Memory B cell (primary cell): ENCODE data around the gene ZCWPW1.
"Not testable (repeated sequence)": the region's sequence is repeated elsewhere in the genome, so short reads cannot be mapped to it uniquely, and the experiment has no call there.

Source experiments
- ATAC-seq: fragments of 150-1000 bp; cut with Tn5 transposase; 2 replicates; pipeline ENCODE4 v1.10.0; 2021; ENCODE audit warnings: low read depth, mild to moderate bottlenecking, moderate library complexity
- DNase-seq, 2 donors: peaks; one replicate each; pipeline ENCODE4 v3.0.0; 2022; ENCODE audit warnings: low spot score in 2 of 2
- H3K27ac Mint-ChIP-seq: one replicate; pipeline ENCODE4 v1.8.0; 2022; ENCODE audit warnings: mild to moderate bottlenecking, moderate library complexity, mixed read lengths
- H3K27me3 Mint-ChIP-seq: one replicate; pipeline ENCODE4 v1.8.0; 2022; ENCODE audit warnings: mixed read lengths
- H3K36me3 Mint-ChIP-seq: one replicate; pipeline ENCODE4 v1.8.0; 2022; ENCODE audit warnings: mild to moderate bottlenecking, mixed read lengths
- H3K4me1 Mint-ChIP-seq: one replicate; pipeline ENCODE4 v1.8.0; 2022; ENCODE audit warnings: mixed read lengths
- H3K4me3 Mint-ChIP-seq: one replicate; pipeline ENCODE4 v1.8.0; 2022; ENCODE audit warnings: mild to moderate bottlenecking, moderate library complexity, mixed read lengths
- H3K9me3 Mint-ChIP-seq: one replicate; pipeline ENCODE4 v1.8.0; 2022; ENCODE audit warnings: mixed read lengths

The ZCWPW1 gene

GRCh38 chr7:100466653-100467605 lies 38.4 kb upstream of the ZCWPW1 start:
- Mint-ChIP-seq H3K4me3 (no peak overlapping the region), H3K27me3 (no peaks in the 10 kb centered on the region), H3K27ac (no peak overlapping the region), H3K4me1 (peaks cover 8% of the 10 kb centered on the region), H3K9me3 (no peaks in the 10 kb centered on the region), H3K36me3 (peaks cover 14% of the 10 kb centered on the region)
- DNase-seq (no peak), ATAC-seq (no peak)

GRCh38 chr7:100465702-100466311 lies 37.3 kb upstream of the ZCWPW1 start:
- DNase-seq: no peak
- Mint-ChIP-seq H3K27me3 (no peaks in the 10 kb centered on the region), H3K36me3 (peaks cover 16% of the 10 kb centered on the region), H3K9me3 (no peaks in the 10 kb centered on the region), H3K4me3 (no peak overlapping the region), H3K4me1 (peaks cover 5% of the 10 kb centered on the region), H3K27ac (no peak overlapping the region)
- ATAC-seq: no peak

DNA sequence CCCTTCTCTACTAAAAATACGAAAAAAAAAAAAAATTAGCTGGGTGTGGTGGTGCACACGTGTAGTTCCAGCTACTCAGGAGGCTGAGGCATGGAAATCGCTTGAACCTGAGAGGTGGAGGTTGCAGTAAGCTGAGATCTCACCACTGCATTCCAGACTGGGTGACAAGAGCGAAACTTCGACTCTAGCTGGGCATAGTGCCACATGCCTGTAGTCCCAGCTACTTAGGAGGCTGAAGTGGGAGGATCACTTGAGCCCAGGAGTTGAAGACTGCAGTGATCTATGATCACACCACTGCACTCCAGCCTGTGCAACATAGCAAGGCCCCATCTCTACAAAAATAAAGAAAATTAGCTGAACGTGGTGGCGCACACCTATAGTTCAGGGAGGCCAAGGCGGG lies 36.8 kb upstream of the ZCWPW1 start:
- H3K27ac Mint-ChIP-seq: no peak overlapping the region
- peaks cover 16% of the 10 kb centered on the region for H3K36me3 Mint-ChIP-seq
- no peak overlapping the region for H3K4me3 Mint-ChIP-seq

GRCh38 chr7:100464791-100465190 lies 36.3 kb upstream of the ZCWPW1 start:
- H3K27me3 Mint-ChIP-seq: no peaks in the 10 kb centered on the region
- H3K4me3 Mint-ChIP-seq: no peak overlapping the region
- no peak overlapping the region for H3K27ac Mint-ChIP-seq
- H3K4me1 Mint-ChIP-seq: peaks cover 5% of the 10 kb centered on the region
- peaks cover 16% of the 10 kb centered on the region for H3K36me3 Mint-ChIP-seq
- ATAC-seq (no peak), DNase-seq (no peak)
- no peaks in the 10 kb centered on the region for H3K9me3 Mint-ChIP-seq

More for the DNA sequence above, 36.8 kb upstream of the ZCWPW1 start:
- ATAC-seq (no peak), DNase-seq (no peak)
- H3K9me3 Mint-ChIP-seq: no peaks in the 10 kb centered on the region
- no peaks in the 10 kb centered on the region for H3K27me3 Mint-ChIP-seq
- H3K4me1 Mint-ChIP-seq: peaks cover 5% of the 10 kb centered on the region

- Mint-ChIP-seq H3K4me1 (peaks cover 5% of the 10 kb centered on the region), H3K4me3 (no peak within 1 kb of the TSS), H3K27me3 (no peaks in the 10 kb centered on the region), H3K36me3 (peaks cover 16% of the 10 kb centered on the region), H3K9me3 (no peaks in the 10 kb centered on the region), H3K27ac (no peak within 1 kb of the TSS)
- DNase-seq: no peak
- no peak for ATAC-seq
Observed at GRCh38 chr7:100464210-100464660, 35.7 kb upstream of the ZCWPW1 start, which contains the start of gene SPACDR. Gene SPACDR, minus strand, starts transcription at chr7:100464260. Its CDS starts 235 bp downstream, at chr7:100464025.

DNA sequence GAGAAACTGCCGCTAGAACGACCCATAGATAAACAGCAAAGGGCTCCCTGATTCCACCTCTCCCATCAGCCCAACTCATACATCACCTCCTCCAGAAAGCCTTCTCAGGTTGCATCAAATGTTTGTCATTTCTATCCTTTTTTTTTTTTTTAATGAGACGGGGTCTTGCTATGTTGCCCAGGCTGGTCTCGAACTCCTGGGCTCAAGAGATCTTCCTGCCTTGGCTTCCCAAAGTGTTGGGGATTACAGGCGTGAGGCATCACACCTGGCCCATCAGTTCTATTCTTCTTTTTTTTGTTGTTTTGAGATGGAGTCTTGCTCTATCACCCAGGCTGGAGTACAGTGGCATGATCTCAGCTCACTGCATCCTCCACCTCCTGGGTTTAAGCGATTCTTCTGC lies 28.5 kb upstream of the ZCWPW1 start:
- no peak overlapping the region for H3K4me3 Mint-ChIP-seq
- no peaks in the 10 kb centered on the region for H3K9me3 Mint-ChIP-seq
- ATAC-seq: no peak
- peaks cover 6% of the 10 kb centered on the region for H3K36me3 Mint-ChIP-seq
- H3K4me1 Mint-ChIP-seq: peaks cover 4% of the 10 kb centered on the region
- no peaks in the 10 kb centered on the region for H3K27me3 Mint-ChIP-seq
- H3K27ac Mint-ChIP-seq: no peak overlapping the region
- DNase-seq: no peak

- DNase-seq (no peak), ATAC-seq (no peak)
- H3K4me3 Mint-ChIP-seq: no peak overlapping the region
- peaks cover 4% of the 10 kb centered on the region for H3K4me1 Mint-ChIP-seq
- H3K9me3 Mint-ChIP-seq: no peaks in the 10 kb centered on the region
- no peaks in the 10 kb centered on the region for H3K27me3 Mint-ChIP-seq
- peaks cover 5% of the 10 kb centered on the region for H3K36me3 Mint-ChIP-seq
- H3K27ac Mint-ChIP-seq: no peak overlapping the region
Observed at GRCh38 chr7:100456562-100456961, 28.1 kb upstream of the ZCWPW1 start.

GRCh38 chr7:100455206-100455605 lies 26.7 kb upstream of the ZCWPW1 start:
- no peak overlapping the region for H3K4me3 Mint-ChIP-seq

GRCh38 chr7:100453854-100454253 lies 25.4 kb upstream of the ZCWPW1 start:
- H3K4me1 Mint-ChIP-seq, H3K9me3 Mint-ChIP-seq, H3K27ac Mint-ChIP-seq, H3K27me3 Mint-ChIP-seq, H3K36me3 Mint-ChIP-seq, DNase-seq, H3K4me3 Mint-ChIP-seq, ATAC-seq: not testable (repeated sequence)

More at GRCh38 chr7:100455206-100455605, 26.7 kb upstream of the ZCWPW1 start:
- peaks cover 2% of the 10 kb centered on the region for H3K36me3 Mint-ChIP-seq
- ATAC-seq (no peak), DNase-seq (no peak)
- H3K4me1 Mint-ChIP-seq: peaks cover 8% of the 10 kb centered on the region
- H3K9me3 Mint-ChIP-seq: no peaks in the 10 kb centered on the region
- no peaks in the 10 kb centered on the region for H3K27me3 Mint-ChIP-seq
- H3K27ac Mint-ChIP-seq: no peak overlapping the region

DNA sequence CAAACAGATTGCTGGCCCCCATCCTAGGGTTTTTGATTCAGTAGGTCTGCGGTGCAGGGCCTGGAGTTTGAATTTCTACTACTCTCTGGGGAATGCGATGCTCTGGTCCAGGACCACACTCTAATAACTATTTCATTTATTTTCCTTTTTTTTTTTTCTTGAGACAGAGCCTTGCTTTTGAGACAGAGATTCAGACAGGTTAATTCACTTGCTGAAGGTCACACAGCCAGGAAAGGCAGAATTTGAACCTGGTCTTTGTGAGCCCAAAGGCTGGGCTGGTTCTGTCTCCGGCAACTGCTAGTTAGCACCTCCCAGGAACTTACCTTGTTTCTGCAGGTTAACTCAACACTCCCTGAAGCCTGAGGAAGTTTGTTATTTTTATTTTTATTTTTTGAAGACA lies 24.0 kb upstream of the ZCWPW1 start:
- no peak for ATAC-seq
- Mint-ChIP-seq H3K4me3 (no peak overlapping the region), H3K27me3 (no peaks in the 10 kb centered on the region), H3K9me3 (no peaks in the 10 kb centered on the region), H3K36me3 (no peaks in the 10 kb centered on the region), H3K27ac (no peak overlapping the region), H3K4me1 (peaks cover 8% of the 10 kb centered on the region)
- DNase-seq: no peak

DNA sequence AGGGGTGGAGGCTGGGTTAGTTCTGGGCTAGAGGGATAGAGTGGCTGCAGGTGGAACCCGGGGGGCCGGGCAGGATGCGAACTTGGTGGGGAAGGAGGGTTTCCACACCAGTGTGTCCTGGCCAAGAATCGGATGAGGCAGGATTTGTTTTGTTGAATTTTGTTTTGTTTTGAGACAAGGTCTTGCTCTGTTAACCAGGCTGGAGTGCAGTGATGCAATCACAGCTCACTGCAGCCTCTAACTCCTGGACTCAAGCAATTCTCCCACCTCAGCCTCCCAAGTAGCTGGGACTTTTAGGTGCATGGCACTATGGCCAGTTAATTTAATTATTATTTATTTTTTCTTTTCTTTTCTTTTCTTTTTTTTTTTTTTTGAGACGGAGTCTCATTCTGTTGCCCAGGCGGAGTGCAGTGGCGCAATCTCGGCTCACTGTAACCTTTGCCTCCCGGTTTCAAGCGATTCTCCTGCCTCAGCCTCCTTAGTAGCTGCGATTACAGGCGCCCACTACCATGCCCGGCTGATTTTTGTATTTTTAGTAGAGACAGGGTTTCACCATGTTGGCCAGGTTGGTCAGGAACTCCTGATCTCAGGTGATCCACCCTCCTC lies 20.8 kb upstream of the ZCWPW1 start:
- DNase-seq: no peak
- H3K27me3 Mint-ChIP-seq: no peaks in the 10 kb centered on the region
- no peak for ATAC-seq
- H3K4me3 Mint-ChIP-seq: no peak overlapping the region
- peaks cover 10% of the 10 kb centered on the region for H3K4me1 Mint-ChIP-seq
- no peak overlapping the region for H3K27ac Mint-ChIP-seq
- no peaks in the 10 kb centered on the region for H3K36me3 Mint-ChIP-seq
- H3K9me3 Mint-ChIP-seq: no peaks in the 10 kb centered on the region

DNA sequence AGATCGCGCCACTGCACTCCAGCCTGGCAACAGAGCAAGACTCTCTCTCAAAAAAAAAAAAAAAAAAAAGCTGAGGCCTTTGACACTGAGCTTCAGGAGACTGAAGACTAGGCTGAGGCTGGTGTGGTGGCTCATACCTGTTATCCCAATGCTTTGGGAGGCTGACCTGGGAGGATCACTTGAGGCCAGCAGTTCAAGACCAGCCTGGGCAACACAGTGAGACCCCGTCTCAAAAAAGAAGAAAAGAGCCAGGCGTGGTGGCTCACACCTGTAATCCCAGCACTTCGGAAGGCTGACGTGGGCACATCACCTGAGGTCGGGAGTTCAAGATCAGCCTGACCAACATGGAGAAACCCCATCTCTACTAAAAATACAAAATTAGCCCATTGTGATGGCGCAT lies 18.9 kb upstream of the ZCWPW1 start:
- not testable (repeated sequence) for H3K27ac Mint-ChIP-seq, ATAC-seq, H3K9me3 Mint-ChIP-seq, H3K27me3 Mint-ChIP-seq, H3K4me3 Mint-ChIP-seq, DNase-seq, H3K36me3 Mint-ChIP-seq
- H3K4me1 Mint-ChIP-seq: peaks cover 11% of the 10 kb centered on the region

DNA sequence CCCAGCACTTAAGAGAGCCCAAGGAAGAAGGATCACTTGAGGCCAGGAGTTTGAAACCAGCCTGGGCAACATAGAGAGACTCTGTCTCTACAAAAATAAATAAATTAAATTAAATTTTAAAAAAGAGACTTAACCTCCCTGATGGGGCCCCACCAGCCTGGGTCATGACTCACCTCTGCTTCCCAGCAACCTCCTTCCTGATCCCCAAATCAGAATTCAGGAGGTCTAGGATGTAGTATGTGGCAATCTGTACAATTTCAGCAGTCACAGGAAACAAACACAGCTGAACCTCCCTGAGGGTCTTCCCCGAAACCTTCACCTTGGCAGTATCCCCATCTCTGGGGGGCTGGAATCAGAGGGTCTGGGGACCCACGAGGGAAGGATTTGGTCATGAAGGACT lies 17.5 kb upstream of the ZCWPW1 start:
- peaks cover 11% of the 10 kb centered on the region for H3K4me1 Mint-ChIP-seq
- no peak overlapping the region for H3K27ac Mint-ChIP-seq
- H3K9me3 Mint-ChIP-seq: no peaks in the 10 kb centered on the region
- H3K27me3 Mint-ChIP-seq: no peaks in the 10 kb centered on the region
- DNase-seq (no peak), ATAC-seq (no peak)
- no peak overlapping the region for H3K4me3 Mint-ChIP-seq
- H3K36me3 Mint-ChIP-seq: no peaks in the 10 kb centered on the region
